OCI-LY3 (cell line): ENCODE data around the gene MAD1L1.

Experiments
- H2AFZ ChIP-seq: fragments of 200-600, 300-600 bp; shearing (Covaris generic); 2 replicates; pipeline ENCODE4 v1.6.0; 2014; ENCODE audit warnings: antibody characterized with exemption, low read depth, low read length
- H3K27ac ChIP-seq: fragments of 200-600, 300-600 bp; sonication (generic); 2 replicates; pipeline ENCODE4 v1.5.1; 2014; ENCODE audit warnings: mild to moderate bottlenecking, low read length, moderate library complexity, mixed read lengths
- H3K27me3 ChIP-seq: fragments of 200-600, 300-600 bp; sonication (generic); 2 replicates; pipeline ENCODE4 v1.6.1; 2014; ENCODE audit warnings: low read depth, low read length, mixed read lengths
- H3K36me3 ChIP-seq: fragments of 200-600, 300-600 bp; sonication (generic); replicated peaks from 2 replicates; pipeline ENCODE3; 2014; ENCODE audit warnings: low read depth, low read length, mixed read lengths
- H3K4me1 ChIP-seq: fragments of 300-600, 200-600 bp; sonication (generic); 2 replicates; pipeline ENCODE4 v1.6.1; 2014; ENCODE audit warnings: low read length, mixed read lengths
- H3K4me2 ChIP-seq: fragments of 200-600, 300-600 bp; sonication (generic); 2 replicates; pipeline ENCODE4 v1.6.1; 2014; ENCODE audit warnings: low read length, mixed read lengths
- H3K4me3 ChIP-seq: fragments of 300-600, 200-600 bp; sonication (generic); 2 replicates; pipeline ENCODE4 v1.5.1; 2014; ENCODE audit warnings: antibody characterized with exemption, mild to moderate bottlenecking, low read length, moderate library complexity
- H3K79me2 ChIP-seq: fragments of 300-600, 200-600 bp; shearing (Covaris generic); 2 replicates; pipeline ENCODE4 v1.6.1; 2014; ENCODE audit warnings: mild to moderate bottlenecking, low read length, mixed read lengths
- H3K9ac ChIP-seq: fragments of 300-600, 200-600 bp; shearing (Covaris generic); 2 replicates; pipeline ENCODE4 v1.6.0; 2014; ENCODE audit warnings: mild to moderate bottlenecking, low read length, moderate library complexity
- H3K9me3 ChIP-seq: fragments of 200-600, 300-600 bp; shearing (Covaris generic); 2 replicates; pipeline ENCODE4 v1.6.1; 2014; ENCODE audit warnings: low read length, mixed read lengths; ENCODE audit not compliant: insufficient read depth
- H4K20me1 ChIP-seq: fragments of 200-600, 300-600 bp; sonication (generic); 2 replicates; pipeline ENCODE4 v1.6.1; 2016; ENCODE audit warnings: low read length, mixed read lengths; ENCODE audit not compliant: insufficient read depth
- CTCF ChIP-seq: fragments of 200-600, 300-600 bp; sonication (generic); IDR thresholded peaks from 2 replicates; pipeline ENCODE4 v1.5.1; 2014; ENCODE audit warnings: antibody characterized with exemption, low read length, low read depth
- EZH2phosphoT487 ChIP-seq: fragments of 200-600 bp; shearing (Covaris generic); IDR thresholded peaks from 2 replicates; pipeline ENCODE4 v1.6.1; 2018; ENCODE audit warnings: antibody characterized with exemption, mixed run types, low read depth

MAD1L1 gene

GRCh38 chr7:1918063-1918645, 314.6 kb downstream of the MAD1L1 start:
- Histone ChIP-seq H3K4me3 (no peak overlapping the region), H3K27ac (no peak overlapping the region), H3K9me3 (no peaks in the 10 kb centered on the region), H3K4me2 (no peak overlapping the region), H3K79me2 (no peaks in the 10 kb centered on the region), H2AFZ (no peak overlapping the region), H3K4me1 (no peaks in the 10 kb centered on the region), H4K20me1 (no peaks in the 10 kb centered on the region), H3K9ac (no peak overlapping the region), H3K36me3 (no peaks in the 10 kb centered on the region), H3K27me3 (no peaks in the 10 kb centered on the region)
- no peak for TF ChIP-seq CTCF
- no peak for TF ChIP-seq EZH2phosphoT487

DNA sequence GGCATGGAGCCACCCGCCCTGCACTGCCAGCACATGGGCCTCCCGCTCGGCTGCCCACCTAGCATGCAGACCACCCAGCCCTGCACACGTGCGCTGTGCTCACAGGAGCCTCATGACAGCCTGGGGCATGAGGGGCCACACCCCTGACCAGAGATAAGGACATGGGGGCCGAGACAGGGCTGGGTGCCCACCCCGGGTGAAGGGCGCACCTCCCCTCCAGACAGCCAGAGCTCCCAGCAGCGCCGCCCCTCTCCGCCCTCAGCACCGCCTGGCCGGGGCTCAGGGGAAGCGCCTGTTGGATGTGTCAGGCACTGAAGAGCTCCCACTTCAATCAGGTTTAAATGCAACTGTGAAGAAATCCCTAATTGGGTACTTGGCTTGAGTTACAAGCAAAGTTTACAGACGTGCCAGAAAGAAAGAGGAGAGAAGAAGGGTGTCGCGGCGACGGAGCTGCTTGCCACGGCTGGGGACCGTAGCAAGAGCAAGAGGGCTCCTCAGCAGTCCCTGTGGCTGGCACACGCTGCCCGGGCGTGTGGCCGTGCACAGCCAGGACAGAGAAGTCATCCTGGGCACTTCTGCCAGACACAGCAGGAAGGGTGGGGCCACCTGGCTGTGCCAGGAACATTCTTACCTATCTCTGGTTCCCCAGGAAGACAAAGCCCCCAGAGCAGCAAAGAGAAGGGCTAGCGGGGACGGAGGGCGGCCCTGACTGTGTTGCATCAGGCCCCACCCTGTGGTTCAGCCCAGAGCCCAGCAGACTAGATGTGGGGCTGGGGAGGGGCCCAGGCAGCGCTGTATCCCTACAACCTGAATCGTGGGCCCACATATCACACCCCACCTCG, 315.3 kb downstream of the MAD1L1 start:
- Histone ChIP-seq H3K4me1 (no peaks in the 10 kb centered on the region), H3K9me3 (no peaks in the 10 kb centered on the region), H3K27ac (no peak overlapping the region), H3K36me3 (no peaks in the 10 kb centered on the region), H3K79me2 (no peaks in the 10 kb centered on the region), H2AFZ (no peak overlapping the region), H3K4me2 (no peak overlapping the region), H4K20me1 (no peaks in the 10 kb centered on the region), H3K9ac (no peak overlapping the region), H3K27me3 (no peaks in the 10 kb centered on the region), H3K4me3 (no peak overlapping the region)
- TF ChIP-seq CTCF (no peak), EZH2phosphoT487 (no peak)

- Histone ChIP-seq H3K27ac (no peak overlapping the region), H3K79me2 (no peaks in the 10 kb centered on the region), H3K27me3 (no peaks in the 10 kb centered on the region), H4K20me1 (no peaks in the 10 kb centered on the region), H3K4me1 (no peaks in the 10 kb centered on the region), H3K9me3 (no peaks in the 10 kb centered on the region), H3K4me3 (no peak overlapping the region), H2AFZ (no peak overlapping the region), H3K9ac (no peak overlapping the region), H3K36me3 (no peaks in the 10 kb centered on the region), H3K4me2 (no peak overlapping the region)
- no peak for TF ChIP-seq CTCF
- no peak for TF ChIP-seq EZH2phosphoT487
These were observed 316.2 kb downstream of the MAD1L1 start for GRCh38 chr7:1916601-1916970.

DNA sequence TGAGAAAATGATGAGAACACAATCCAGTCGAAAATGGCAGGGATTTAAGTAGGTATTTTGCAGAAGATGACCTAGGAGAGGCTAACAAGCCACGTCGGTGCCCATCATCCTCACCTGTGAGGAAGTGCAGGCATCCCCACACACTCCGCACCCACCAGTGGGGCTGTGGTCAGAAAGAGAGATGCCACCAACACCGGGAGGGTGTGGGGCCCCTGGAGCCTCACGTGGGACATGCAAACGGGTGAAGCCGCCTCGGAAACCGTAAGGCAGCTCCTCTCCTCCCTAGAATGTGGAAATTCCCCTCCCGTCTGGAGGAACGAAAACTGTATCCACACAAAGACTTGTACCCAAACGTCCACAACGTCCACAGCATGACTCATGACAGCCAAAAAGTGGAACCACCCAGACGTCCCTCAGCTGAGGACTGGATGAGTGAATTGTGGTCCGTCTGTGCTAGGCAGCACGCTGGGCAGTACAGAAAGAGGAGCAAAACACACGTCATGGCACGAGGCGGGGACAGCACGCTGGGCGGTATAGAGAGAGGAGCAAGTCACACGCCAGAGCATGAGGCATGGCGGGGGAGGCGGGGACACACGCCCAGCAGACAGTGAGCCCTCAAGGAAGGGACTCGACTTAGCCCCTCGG, 316.7 kb downstream of the MAD1L1 start:
- Histone ChIP-seq H4K20me1 (no peaks in the 10 kb centered on the region), H3K79me2 (no peaks in the 10 kb centered on the region), H3K4me3 (no peak overlapping the region), H3K4me2 (no peak overlapping the region), H3K4me1 (no peaks in the 10 kb centered on the region), H3K27ac (no peak overlapping the region), H3K9ac (no peak overlapping the region), H3K36me3 (no peaks in the 10 kb centered on the region), H3K27me3 (no peaks in the 10 kb centered on the region), H2AFZ (no peak overlapping the region), H3K9me3 (no peaks in the 10 kb centered on the region)
- no peak for TF ChIP-seq EZH2phosphoT487
- TF ChIP-seq CTCF: no peak
